CD4-positive, alpha-beta T cell treated with Interleukin-4 for 1 hour (primary cell): ENCODE results near the gene CFAP45.
A peak's percentile ranks its signal among the peaks of the same experiment; 100 is the strongest.

Source experiments
- DNase-seq, 2 donors: peaks; one replicate each; pipeline ENCODE4 v3.0.0-alpha.2; 2020 to 2022

The CFAP45 gene, protein sequence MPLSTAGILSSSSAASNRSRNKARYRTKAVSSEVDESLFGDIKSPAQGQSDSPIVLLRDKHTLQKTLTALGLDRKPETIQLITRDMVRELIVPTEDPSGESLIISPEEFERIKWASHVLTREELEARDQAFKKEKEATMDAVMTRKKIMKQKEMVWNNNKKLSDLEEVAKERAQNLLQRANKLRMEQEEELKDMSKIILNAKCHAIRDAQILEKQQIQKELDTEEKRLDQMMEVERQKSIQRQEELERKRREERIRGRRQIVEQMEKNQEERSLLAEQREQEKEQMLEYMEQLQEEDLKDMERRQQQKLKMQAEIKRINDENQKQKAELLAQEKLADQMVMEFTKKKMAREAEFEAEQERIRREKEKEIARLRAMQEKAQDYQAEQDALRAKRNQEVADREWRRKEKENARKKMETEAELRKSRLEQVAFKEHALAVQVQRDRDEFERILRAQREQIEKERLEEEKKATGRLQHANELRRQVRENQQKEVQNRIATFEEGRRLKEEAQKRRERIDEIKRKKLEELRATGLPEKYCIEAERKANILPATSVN

DNA sequence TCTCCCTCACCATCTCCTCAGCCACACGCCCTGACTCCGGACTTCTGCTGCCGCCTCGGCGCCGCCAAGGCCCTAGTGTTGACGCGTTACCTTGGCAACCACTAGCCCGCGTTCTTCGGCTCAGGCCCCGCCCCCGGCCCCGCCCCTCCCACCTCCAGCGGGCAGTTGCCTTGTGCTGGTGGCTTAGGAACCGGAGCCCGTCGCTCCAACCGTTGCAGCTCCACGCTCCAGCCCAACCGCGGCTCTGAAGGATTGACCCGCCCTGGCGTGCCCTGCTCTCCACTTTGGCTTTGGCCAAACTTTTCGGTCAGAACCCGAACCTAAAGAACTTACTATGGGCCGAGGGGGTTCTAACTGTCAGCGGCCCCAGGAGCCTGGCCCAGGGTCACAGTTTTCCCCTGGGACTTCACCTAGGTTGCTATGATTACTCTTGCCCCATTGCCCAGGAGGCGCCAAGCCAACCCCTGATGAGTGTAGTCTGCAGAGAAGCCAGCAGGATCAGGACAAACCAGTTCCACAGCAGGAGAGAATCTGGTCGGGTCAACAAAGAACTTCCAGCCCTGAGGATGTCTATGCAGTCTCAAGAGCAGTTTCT lies at the start of gene CFAP45:
Gene CFAP45, minus strand, starts transcription at position 80 of the 595 bp plus-strand sequence. Its CDS starts 67 bp downstream, at position 13.
- peak; percentile 48 to 83 for DNase-seq

DNA sequence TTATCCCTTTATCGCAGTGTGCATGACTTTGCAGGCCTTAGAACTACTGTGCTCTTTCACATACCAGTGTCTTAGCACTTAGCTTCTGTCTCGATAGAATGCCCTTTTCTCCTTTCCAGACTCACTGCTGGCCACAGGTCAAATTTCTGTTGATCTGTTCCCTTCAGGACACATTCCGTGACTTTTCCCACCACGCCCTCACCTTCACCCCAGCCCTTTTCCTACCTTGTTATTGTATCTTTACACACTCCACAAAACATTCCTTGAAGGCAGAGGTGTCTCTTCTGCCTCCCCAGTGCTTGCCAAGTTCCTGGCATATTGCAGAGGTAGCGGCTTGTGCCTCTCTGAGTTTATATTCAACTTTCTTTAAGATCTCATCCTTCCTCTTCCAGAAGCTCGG lies 49.2 kb upstream of the CFAP45 start:
- DNase-seq, result no peak

DNA sequence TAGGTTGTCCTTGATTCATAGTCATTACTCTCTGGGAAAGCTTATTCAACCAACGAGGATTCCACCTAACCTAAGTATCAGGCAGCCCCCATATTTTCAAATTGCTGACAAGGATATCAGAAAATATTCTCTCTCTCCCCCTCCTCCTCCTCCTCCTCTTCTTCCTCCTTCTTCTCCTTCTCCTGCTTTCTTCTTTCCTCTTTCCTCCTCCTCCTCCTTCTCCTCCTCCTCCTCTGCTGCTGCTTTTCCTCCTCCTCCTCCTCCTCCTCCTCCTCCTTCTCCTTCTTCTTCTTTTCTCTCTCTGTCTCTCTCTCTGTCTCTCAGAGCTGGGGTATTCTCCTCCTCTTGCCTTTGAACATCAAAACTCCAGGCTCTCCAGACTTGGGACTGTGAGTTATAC lies 48.0 kb upstream of the CFAP45 start:
- DNase-seq, result no peak

DNA sequence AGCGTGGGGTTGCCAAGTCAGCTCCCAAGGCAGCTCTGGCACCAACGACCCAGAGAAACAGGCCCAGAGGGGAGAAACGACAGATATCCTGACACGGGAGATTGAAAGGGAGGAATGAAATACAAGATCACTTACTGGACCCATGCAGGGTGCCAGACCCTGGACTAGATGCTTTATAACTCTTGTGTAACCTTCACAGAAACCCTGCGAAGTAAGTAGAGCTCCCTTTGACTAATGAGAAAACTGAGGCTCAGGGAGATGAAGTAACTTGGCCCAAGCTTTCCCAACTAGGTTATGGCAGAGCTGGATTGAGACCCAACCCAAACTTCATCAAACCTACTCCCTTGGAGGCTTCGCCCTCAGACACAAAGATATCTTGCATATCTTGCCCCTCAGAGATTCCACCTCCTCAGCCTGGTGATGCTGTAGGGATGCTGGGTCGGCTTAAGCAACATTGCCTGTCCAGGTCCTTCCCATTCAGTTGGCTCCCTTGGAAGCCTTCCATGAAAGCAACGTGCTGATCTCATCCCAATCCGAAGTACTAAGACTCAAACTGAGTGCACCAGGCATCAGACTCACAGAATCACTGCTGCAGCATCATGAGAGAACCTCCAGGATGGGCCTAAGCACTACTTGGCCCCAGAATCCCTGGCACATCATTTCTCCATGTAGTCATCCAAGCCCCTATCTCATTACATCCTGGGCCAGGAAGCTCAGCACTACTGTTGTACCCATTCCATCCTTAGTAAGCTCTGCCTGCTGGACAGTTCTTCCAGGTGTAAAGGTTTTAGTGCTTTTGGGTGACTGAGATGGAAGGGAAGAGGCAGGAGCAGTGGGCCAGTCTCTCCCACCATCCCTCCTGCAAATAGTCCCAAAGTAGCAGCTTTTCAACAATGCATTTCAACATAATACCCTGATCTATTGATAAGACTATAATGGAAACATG lies 46.5 kb upstream of the CFAP45 start:
- no peak for DNase-seq

DNA sequence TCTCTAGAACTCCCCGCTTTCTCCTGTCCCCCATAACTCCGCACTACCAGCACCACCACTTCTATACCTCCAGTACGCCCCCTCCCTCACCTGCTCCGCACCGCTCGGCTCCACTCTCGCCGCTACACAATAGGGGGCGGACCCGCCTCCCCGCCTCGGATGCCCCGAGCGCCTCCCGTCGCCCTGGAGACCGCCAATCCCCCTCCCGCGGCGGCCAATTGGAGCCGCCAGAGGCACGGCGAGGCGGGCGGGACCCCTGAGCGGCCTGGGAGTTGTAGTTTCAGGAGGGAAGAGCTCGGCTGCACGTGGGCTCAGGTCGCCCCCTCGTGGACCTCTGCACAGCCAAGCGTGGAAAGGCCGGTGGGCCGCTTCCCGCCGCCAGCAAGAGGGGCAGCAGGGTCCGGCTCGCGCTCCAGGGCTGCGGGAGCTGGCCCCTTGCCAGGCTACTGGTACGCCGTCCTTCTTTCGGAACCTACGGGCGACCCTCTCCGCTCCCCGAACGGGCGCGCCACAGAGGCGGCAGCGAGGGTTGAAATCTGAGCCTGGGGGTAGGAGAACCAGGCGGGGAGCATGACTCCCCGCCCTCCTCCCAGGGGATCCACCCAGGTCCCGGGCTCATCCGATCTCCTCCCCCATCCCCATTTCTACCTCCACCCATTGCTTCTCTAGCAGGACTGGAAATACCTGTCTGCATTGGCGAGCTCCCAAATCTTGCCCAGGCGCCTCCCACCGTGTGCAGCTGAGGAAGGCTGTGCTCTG lies 45.7 kb upstream of the CFAP45 start, which contains the start of gene IGSF9:
Gene IGSF9, minus strand, starts transcription at position 131 of the 759 bp plus-strand sequence. CDS start 2,159 bp downstream, outside the sequence.
- DNase-seq, result peak; percentile 81 to 84

DNA sequence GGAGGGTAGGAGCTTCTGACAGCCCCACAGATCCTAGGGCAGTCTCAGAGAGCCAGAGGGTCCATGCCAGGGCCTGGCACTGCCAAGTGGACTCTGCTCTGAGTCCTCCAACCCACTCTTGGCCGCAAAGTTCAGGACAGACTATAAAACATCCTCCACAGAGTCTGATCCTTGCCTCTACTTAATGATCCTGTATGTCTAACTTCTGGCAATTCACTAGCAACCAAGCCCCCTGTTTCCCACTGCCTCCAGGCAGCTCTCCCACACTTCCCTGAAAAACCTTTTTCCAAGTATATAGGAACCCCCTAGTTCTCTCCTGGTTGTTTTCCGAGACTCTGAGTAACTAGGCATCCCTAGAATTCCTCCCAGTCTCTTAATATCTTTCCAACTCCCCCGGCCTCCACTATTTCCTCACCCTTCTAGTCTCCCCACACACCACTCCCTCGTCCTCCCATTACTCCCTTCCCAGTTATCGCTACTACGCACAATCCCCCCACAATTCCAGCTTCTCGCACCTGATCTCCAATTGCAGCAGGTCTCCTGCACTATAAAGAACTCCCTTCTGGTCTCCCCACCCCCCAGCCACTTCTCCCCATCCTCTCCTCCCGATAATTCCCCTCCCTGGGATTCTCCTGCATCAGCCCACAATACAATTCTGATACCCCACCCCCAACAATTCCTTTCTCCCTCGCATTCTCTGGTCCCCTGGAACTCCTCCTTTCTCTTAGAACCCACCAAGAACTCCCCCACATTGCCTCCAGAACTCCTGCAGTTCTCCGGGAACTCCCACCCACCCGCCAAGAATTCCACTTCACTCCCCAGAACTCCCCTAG lies 44.9 kb upstream of the CFAP45 start:
- no peak for DNase-seq

DNA sequence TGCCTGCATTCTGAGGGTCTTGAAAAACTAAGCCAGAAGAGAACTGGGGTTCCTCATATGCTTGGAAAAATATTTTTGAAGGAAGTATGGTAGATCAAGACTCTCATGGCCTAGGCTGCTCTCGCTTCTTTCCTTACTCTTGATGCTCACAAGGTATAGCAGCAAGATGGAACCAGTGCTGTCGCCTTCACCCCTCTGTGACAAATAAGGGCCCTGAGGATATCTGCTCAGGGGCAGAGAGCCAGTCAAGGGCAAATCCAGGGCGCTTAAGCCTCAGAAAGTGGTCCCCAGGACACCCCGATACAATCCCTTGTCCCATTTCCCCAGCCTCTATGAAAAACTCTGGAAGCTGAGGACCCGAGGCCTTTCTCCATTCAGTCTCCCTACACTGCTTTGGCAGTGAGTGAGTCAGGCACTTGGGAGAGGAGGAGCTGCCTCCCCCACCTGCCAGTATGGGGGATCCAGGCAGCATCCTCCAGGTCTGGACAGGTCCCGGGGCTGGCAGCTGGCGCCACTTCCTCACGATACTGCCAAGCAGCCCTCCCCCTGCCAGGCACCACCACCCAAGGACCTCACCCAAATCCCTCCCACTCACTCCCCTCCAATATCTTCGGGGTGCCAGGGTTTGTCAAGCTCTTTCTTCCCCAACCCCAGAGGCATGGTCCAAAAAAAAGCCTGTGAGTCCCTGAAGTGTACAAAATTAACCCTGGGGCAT lies 44.1 kb upstream of the CFAP45 start:
- no peak for DNase-seq

DNA sequence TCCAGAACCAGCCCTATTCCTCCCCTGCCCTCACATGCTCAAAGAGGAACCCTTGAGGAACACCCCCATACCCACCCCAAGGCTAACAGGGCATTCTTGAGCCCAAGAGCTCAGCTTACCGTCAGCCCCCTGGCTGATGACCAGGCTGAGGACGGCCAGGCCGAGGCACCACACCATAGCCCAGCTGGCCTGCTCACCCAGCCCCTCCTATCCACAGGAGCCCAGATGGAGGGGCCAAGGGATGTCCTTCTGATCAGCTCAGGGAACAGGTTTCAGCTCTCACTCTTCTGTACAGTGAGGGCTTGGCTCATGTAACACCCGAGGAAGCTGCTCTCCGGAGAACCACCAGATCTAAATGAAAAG lies 43.3 kb upstream of the CFAP45 start:
- DNase-seq, result no peak

DNA sequence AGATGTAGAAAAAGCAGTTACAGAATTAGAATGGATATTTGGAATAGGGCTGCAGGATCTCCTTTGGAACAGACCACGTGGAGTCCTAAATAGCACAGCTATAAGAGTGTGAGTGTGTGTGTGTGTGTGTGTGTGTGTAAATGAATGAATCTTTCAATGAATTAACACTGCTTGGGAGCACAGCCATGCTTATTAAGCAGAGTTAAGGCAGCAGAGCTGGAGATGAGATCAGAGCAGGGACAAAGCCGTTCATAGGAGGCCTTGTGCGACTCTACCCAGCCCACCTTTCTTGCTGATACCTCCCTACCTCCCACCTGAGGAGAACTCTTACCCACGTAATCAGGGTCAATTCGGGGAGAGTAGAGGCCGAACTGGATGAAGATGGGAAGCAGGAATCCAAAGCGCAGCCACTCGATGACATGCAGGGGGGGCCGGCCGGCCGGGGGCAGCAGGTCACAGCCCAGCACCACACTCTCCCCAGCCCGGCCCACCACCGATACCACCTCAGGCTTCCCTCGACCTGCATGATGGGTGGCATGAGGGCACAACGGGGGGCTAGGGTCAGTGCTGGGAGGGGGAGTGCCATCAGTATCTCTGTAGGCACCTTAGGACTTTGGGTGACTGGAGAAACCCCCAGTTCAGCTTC lies 42.8 kb upstream of the CFAP45 start:
- no peak for DNase-seq

DNA sequence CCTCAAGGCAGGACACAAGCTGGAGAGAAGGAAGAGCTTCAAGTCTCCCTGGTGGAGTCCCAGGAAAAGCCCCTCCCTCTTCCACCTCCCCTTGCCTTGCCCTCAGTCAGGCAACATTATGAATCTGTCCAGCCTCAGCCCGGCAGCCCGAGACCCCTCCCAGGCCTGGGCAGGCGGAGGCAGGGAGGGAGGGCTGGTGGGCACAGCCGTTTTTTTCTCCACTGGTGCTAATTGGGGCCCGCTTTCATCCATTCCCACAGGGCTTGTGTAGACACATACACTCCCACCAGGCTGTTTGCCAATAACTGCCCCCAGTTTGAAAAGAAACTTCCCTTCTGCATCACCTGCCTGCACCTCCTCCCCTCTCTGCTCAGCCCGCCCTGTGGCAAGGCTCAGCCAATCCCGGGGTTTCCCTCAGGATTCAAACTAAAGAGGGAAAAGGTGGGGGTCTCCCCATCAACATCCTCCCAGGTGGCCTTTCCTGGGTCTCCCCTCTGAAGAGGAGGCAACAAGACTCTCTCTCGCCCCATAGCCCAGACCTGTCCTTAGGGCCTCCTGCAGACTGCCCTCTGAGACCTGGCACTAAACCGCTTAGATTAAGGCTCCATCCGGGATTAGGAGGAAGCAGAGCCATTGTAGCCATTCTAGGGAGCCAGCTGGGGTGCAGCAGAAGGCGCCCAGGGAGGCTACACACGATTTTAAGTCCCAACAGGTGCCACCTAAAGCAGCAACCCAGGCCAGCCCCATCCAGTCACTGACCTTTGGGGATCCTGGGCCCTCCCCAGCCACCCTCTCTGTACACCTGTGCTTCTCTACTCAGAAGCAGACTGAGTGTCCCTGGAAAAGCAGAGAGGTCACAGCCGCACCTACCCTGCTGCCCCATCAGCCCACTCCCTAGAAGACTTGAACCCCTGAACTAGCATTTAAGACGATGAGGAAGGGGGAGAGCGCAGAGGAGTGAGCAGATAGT lies 41.9 kb upstream of the CFAP45 start:
- no peak for DNase-seq

DNA sequence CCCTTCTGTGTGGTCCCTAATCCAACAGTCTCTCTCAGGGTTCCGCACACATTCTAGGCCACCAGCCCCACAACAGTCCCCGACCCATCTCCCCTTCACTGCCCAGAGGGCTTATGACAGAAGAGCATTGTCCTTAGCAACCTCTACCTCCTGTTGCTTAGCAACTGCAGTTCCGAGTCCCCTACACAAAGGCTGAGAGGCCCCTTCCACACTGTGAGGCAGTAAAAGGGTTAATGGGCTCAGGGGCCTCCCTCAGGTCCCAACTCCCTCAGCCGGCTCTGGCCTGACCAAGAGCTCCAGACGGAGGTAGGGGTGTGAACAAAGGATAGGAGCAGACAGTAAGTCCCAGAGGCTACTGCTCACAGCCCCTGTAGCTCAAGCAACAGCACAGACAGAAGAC lies 41.2 kb upstream of the CFAP45 start:
- no peak for DNase-seq

DNA sequence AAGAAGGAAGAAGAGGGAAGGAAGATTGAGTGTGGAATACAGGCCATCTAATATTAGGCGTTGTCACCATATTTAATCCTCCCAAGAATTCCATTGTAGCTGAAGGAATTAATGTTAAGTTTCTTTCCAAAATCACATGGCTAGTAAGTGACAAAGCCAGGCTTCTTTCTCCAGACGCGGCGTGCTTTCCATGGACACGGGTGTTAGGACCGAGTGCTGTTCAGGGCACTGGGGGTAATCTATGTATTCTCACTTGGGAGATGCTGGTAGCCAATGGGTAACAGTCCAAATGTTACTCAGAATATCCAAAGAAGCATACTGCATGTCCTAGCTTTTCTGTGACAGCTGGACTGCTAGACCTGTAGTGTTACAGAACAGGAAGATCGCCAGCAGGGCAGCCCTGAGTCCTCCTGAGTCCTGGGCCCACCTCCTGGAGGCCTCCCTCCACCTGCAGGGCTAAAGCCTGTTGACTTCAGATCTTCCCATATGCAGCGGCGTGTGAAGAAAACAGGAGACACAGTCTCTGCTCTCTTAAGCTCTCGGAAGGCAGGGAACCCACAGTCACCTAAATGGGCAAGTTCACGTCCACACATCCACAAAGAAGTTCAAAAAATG lies 40.1 kb upstream of the CFAP45 start:
- DNase-seq, result no peak

DNA sequence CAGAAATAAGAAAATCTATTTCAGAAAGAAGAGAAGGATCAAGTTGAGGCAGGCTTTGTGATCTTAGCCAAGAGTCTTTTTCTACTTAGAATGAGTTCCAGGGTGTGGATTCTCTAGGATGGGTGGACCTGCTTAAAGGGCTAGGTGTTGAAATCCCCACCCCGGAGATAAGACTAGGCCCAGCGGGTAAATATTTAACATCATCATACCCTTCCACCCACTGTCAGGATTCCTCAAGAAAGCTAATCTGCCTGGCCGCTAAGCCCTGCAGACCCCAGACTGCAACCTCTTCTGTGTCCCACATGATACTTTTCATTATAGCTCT lies 39.7 kb upstream of the CFAP45 start:
- no peak for DNase-seq

DNA sequence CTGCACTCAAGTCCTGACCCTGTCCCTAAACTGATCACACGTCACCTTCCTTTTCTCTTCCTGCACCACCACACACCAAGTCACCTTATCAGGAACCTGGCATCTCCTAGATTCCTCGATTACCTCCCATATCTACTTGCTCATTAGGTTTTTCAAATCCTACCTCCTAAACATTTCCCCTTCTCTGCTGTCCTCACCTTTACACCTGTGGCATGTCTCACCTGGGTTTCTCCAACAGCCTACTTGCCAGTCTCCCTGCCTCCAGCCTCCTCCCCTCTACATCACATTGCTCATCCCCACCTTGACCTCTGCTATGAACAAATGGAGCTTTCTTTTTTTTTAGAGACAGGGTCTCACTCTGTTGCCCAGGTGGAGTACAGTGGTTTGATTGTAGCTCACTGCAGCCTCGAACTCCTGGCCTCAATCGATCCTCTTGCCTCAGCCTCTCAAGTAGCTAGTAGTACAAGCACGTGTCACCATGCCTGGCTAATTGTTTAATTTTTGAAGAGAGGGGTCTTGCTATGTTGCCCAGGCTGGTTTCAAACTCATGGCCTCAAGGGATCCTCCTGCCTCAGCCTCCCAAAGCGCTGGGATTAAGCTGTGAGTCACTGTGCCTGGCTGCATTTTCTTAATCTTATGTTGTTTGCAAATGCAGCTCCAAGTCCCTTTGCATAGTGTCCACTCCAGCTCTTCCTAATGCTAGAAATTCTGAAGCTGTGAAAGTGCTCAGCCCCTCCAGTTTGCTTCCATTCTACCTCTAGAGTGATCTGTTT lies 39.1 kb upstream of the CFAP45 start:
- DNase-seq, result no peak

DNA sequence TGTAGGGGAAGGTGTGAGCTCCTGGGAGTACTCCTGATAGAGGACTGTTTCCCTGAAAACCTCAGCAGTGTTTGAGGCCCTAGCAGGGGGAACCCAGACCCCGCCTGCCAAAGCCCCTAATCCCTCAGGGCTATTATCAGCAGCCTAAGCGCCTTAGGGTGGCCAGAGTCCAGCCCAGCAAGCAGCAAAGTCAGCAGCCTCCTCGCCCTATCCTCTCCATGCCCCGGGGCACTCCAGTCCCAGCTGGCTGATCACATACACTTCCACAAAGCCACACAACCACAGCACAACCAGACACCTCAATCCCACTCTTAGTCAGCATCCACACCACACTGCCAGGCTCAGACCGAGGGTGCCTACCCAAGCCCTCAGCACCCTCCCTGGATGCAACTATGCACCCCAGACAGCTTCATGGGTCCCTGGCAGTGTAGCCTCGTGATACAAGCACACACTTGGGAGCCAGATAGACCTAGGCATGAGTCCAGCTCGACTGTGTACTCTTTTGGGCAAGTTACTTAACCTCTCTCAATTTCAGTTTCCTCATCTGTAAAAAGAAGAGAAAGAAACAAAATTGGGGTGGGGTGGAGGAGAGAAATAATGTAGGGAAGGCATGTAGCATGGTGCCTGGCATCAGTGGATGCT lies 38.4 kb upstream of the CFAP45 start:
- no peak for DNase-seq

DNA sequence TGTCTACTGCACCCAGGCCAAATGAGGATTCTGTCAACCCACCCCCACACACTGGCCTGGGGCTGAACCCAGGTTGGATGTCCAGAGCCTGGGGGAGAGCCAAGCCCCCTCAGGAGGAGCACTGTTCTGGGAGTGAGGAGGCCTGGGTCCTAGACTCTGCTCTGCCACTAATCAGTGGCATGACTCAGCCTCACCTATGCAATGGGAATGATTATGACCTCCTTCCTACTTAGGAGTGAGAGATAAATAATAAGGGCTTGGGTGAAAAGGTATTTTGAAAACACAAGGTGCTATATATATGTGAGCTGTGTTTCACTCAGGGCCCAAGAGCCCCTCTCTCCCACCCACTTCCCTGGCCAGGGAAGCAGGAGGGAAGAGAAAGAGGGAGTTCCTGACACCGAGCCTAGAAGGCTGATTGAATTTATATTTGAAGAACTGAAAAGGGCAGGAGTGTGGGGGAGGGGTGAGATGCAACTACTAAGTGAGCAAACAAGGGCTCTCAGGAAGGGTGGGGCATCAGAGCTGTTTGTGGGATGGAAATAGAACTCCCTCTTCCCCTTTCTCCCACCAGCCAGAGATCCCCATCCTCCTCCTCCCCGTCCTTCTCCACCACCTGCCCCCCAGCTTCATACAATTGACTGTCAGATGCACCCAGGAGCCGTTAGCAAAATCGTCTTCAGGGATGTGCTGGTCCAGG lies 37.2 kb upstream of the CFAP45 start:
- no peak for DNase-seq
